ENCODE measurements around the gene MTCL3.

DNA sequence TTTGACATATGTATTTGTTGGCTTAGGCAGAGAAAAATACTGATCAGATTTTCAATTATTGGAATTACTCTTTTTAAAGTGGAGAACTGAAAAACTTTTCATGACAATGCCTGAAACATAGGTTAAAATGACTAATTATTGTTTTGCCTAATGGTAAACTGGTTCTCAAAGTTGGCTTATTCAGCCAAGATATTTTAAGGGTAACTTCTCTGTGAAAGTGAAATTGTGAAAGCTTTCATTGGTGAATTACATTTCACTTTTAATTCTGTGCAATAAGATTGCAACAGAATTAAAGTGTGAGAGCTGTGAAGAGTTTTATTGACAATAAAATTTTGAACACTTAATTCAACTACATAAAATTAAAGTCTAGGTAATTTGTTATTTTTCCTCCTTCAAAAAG is 84.5 kb downstream of the MTCL3 start:
- no peak for TF ChIP-seq YY1 (IDR thresholded peaks at IDR 0.05; ENCODE audit: insufficient read depth, insufficient read length)
- TF ChIP-seq ZNF274 (IDR thresholded peaks at IDR 0.05; ENCODE audit: low read depth, low read length) = no peak

All from NT2/D1 (cell line).